Measurements from ENCODE around the gene RNF214. TPM values are rescaled to one million over a fixed set of nuclear protein-coding genes. Genes with fewer than 3 reads are reported as not detected.

The RNF214 gene
- total RNA-seq, 2 experiments from 2014 or later = 14.7 to 18.3 TPM

DNA sequence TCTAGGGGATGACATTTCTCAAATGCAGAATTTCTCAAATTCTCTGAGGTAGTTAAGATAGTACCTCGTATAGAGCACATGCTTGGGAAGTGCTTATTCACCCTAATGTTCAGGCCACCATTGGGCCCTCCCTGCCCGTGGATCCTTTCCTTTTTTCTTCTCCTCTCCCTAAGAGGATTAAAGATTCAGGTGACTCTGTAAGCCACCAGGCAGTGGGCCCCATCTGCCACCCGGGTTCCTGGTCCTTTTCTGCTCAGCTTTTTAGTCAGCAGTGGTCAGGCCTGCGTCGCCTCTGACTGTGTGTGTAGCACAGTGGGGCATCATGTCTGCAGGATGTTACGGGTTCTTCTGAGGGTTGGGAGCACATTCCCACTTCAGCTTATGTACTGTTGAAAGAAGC, 102.4 kb downstream of the RNF214 start:
- intact Hi-C loops (cut with micrococcal nuclease) = no loop called here
- peaks cover 6% of the 10 kb centered on the region for H3K36me3 Mint-ChIP-seq (ENCODE audit: low read depth)
- DNase-seq (no peak), ATAC-seq (no peak)
- POLR2A ChIA-PET = no interaction called here
- no peaks in the 10 kb centered on the region for H3K9me3 Mint-ChIP-seq
- H3K27me3 Mint-ChIP-seq = no peaks in the 10 kb centered on the region
- CTCF ChIA-PET = no interaction called here
- TF ChIP-seq, protein P1, sequence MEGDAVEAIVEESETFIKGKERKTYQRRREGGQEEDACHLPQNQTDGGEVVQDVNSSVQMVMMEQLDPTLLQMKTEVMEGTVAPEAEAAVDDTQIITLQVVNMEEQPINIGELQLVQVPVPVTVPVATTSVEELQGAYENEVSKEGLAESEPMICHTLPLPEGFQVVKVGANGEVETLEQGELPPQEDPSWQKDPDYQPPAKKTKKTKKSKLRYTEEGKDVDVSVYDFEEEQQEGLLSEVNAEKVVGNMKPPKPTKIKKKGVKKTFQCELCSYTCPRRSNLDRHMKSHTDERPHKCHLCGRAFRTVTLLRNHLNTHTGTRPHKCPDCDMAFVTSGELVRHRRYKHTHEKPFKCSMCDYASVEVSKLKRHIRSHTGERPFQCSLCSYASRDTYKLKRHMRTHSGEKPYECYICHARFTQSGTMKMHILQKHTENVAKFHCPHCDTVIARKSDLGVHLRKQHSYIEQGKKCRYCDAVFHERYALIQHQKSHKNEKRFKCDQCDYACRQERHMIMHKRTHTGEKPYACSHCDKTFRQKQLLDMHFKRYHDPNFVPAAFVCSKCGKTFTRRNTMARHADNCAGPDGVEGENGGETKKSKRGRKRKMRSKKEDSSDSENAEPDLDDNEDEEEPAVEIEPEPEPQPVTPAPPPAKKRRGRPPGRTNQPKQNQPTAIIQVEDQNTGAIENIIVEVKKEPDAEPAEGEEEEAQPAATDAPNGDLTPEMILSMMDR (IDR thresholded peaks at IDR 0.05) = no peak
- H3K4me1 Mint-ChIP-seq (ENCODE audit: low read depth) = peaks cover 4% of the 10 kb centered on the region
- no peak overlapping the region for H3K27ac Mint-ChIP-seq
- no peak overlapping the region for H3K4me3 Mint-ChIP-seq

DNA sequence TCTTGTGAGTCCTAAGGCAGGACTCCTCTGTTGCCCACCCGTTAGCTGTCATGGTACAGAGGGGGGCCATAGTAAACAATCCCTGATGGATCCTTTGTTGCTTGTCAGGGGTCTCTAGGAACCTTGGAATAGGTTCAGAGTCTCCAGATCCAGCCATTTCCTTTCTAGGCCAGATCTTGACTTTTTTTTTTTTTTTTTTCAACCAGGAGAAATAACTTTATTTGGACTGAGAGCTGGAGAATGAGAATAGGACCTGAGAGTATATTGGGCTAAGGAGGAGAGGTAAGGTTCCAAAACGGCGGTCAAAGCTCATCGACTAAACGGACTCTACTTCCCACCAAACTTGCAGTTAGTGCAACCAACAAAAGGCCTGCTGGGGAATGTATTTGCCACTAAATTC, 102.9 kb downstream of the RNF214 start:
- no peaks in the 10 kb centered on the region for H3K9me3 Mint-ChIP-seq
- POLR2A ChIA-PET = no interaction called here
- ATAC-seq (no peak), DNase-seq (no peak)
- no peaks in the 10 kb centered on the region for H3K27me3 Mint-ChIP-seq
- peaks cover 10% of the 10 kb centered on the region for H3K36me3 Mint-ChIP-seq (ENCODE audit: low read depth)
- TF ChIP-seq, protein P1 (IDR thresholded peaks at IDR 0.05) = no peak
- intact Hi-C loops (cut with micrococcal nuclease) = no loop called here
- H3K4me1 Mint-ChIP-seq (ENCODE audit: low read depth) = peaks cover 1% of the 10 kb centered on the region
- CTCF ChIA-PET = no interaction called here
- no peak overlapping the region for H3K27ac Mint-ChIP-seq
- no peak overlapping the region for H3K4me3 Mint-ChIP-seq

Other genes with a start within 250 kb of the RNF214 start
- 10 to 100 TPM; 18.7 to 24.1 TPM for gene SIK3, start 134.2 kb upstream of the RNF214 start, total RNA-seq
- gene PAFAH1B2, start 88.4 kb upstream of the RNF214 start, total RNA-seq = 10 to 100 TPM; 50.0 to 50.2 TPM
- gene SIDT2, start 53.9 kb upstream of the RNF214 start, total RNA-seq = 10 to 100 TPM; 16.6 to 17.3 TPM
- gene TAGLN, start 33.3 kb upstream of the RNF214 start, total RNA-seq = 1 to 10 TPM; 2.0 to 2.5 TPM
- gene PCSK7, start 598 bp upstream of the RNF214 start, total RNA-seq = 100 to 1,000 TPM in 1 of 2 experiments, 10 to 100 TPM in 1; 98.8 to 107 TPM
- 1 to 10 TPM; 3.2 to 4.0 TPM for gene BACE1-AS, start 58.7 kb downstream of the RNF214 start, total RNA-seq
- gene BACE1, start 83.6 kb downstream of the RNF214 start, total RNA-seq = 1 to 10 TPM in 1 of 2 experiments, under 1 TPM in 1; 0.97 to 1.5 TPM
- gene CEP164, start 95.2 kb downstream of the RNF214 start, total RNA-seq = 10 to 100 TPM; 24.0 to 25.5 TPM